Measurements from ENCODE around the gene ANTXR1. TPM values are rescaled to one million over a fixed set of nuclear protein-coding genes. Genes with fewer than 3 reads are reported as not detected.

Gene ANTXR1
- total and polyA plus RNA-seq, 2 experiments from 2014 or later = 24.0 to 36.0 TPM

- TF ChIP-seq CTCF (IDR thresholded peaks at IDR 0.05; ENCODE audit: low read depth, low read length) = no peak
- Histone ChIP-seq H3K4me3 (no peak overlapping the region), H3K4me1 (ENCODE audit: low read depth) (no peaks in the 10 kb centered on the region), H3K36me3 (peaks cover 7% of the 10 kb centered on the region), H3K27me3 (no peaks in the 10 kb centered on the region), H3K27ac (no peak overlapping the region), H3K9me3 (ENCODE audit: low read depth) (no peaks in the 10 kb centered on the region)
- no peak for DNase-seq (ENCODE audit: low read depth in 1 of 2, low spot score in 1 of 2)
Measured at GRCh38 chr2:69103419-69103818, 90.4 kb downstream of the ANTXR1 start.

GRCh38 chr2:69104261-69104660, 91.3 kb downstream of the ANTXR1 start:
- DNase-seq (ENCODE audit: low read depth in 1 of 2, low spot score in 1 of 2) = no peak
- Histone ChIP-seq H3K4me1 (ENCODE audit: low read depth) (no peaks in the 10 kb centered on the region), H3K27ac (no peak overlapping the region), H3K4me3 (no peak overlapping the region), H3K36me3 (peaks cover 7% of the 10 kb centered on the region), H3K9me3 (ENCODE audit: low read depth) (no peaks in the 10 kb centered on the region), H3K27me3 (no peaks in the 10 kb centered on the region)
- TF ChIP-seq CTCF (IDR thresholded peaks at IDR 0.05; ENCODE audit: low read depth, low read length) = no peak

GRCh38 chr2:69109255-69109654, 96.3 kb downstream of the ANTXR1 start:
- H3K36me3 ChIP-seq = peaks cover 4% of the 10 kb centered on the region
- no peaks in the 10 kb centered on the region for H3K27me3 ChIP-seq
- H3K4me3 ChIP-seq = no peak overlapping the region
- no peaks in the 10 kb centered on the region for H3K4me1 ChIP-seq (ENCODE audit: low read depth)
- H3K9me3 ChIP-seq (ENCODE audit: low read depth) = no peaks in the 10 kb centered on the region
- no peak for TF ChIP-seq CTCF (IDR thresholded peaks at IDR 0.05; ENCODE audit: low read depth, low read length)
- H3K27ac ChIP-seq = no peak overlapping the region
- DNase-seq (ENCODE audit: low read depth in 1 of 2, low spot score in 1 of 2) = no peak

GRCh38 chr2:69111076-69111475, 98.1 kb downstream of the ANTXR1 start:
- Histone ChIP-seq H3K9me3 (ENCODE audit: low read depth) (no peaks in the 10 kb centered on the region), H3K4me3 (no peak overlapping the region), H3K27ac (no peak overlapping the region), H3K4me1 (ENCODE audit: low read depth) (no peaks in the 10 kb centered on the region), H3K27me3 (no peaks in the 10 kb centered on the region), H3K36me3 (no peaks in the 10 kb centered on the region)
- no peak for TF ChIP-seq CTCF (IDR thresholded peaks at IDR 0.05; ENCODE audit: low read depth, low read length)
- no peak for DNase-seq (ENCODE audit: low read depth in 1 of 2, low spot score in 1 of 2)

- TF ChIP-seq CTCF (IDR thresholded peaks at IDR 0.05; ENCODE audit: low read depth, low read length) = no peak
- no peak for DNase-seq (ENCODE audit: low read depth in 1 of 2, low spot score in 1 of 2)
- Histone ChIP-seq H3K9me3 (ENCODE audit: low read depth) (no peaks in the 10 kb centered on the region), H3K27ac (no peak overlapping the region), H3K4me3 (no peak overlapping the region), H3K36me3 (no peaks in the 10 kb centered on the region), H3K4me1 (ENCODE audit: low read depth) (no peaks in the 10 kb centered on the region), H3K27me3 (no peaks in the 10 kb centered on the region)
Measured at GRCh38 chr2:69113627-69114026, 100.6 kb downstream of the ANTXR1 start.

- TF ChIP-seq CTCF (IDR thresholded peaks at IDR 0.05; ENCODE audit: low read depth, low read length) = no peak
- H3K4me3 ChIP-seq = no peak overlapping the region
- no peak for DNase-seq (ENCODE audit: low read depth in 1 of 2, low spot score in 1 of 2)
- no peaks in the 10 kb centered on the region for H3K27me3 ChIP-seq
- peaks cover 2% of the 10 kb centered on the region for H3K4me1 ChIP-seq (ENCODE audit: low read depth)
- H3K36me3 ChIP-seq = no peaks in the 10 kb centered on the region
- no peaks in the 10 kb centered on the region for H3K9me3 ChIP-seq (ENCODE audit: low read depth)
- H3K27ac ChIP-seq = no peak overlapping the region
Measured at GRCh38 chr2:69114534-69114933, 101.6 kb downstream of the ANTXR1 start.
